ENCODE data around the gene CTTNBP2NL. TPM values are rescaled to one million over a fixed set of nuclear protein-coding genes. Genes with fewer than 3 reads are reported as not detected.
A peak's percentile ranks its signal among the peaks of the same experiment; 100 is the strongest.

The CTTNBP2NL gene, protein sequence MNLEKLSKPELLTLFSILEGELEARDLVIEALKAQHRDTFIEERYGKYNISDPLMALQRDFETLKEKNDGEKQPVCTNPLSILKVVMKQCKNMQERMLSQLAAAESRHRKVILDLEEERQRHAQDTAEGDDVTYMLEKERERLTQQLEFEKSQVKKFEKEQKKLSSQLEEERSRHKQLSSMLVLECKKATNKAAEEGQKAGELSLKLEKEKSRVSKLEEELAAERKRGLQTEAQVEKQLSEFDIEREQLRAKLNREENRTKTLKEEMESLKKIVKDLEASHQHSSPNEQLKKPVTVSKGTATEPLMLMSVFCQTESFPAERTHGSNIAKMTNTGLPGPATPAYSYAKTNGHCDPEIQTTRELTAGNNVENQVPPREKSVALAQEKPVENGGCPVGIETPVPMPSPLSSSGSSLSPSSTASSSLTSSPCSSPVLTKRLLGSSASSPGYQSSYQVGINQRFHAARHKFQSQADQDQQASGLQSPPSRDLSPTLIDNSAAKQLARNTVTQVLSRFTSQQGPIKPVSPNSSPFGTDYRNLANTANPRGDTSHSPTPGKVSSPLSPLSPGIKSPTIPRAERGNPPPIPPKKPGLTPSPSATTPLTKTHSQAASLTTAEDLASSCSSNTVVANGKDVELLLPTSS
- total RNA-seq: 10 to 100 TPM; 36.3 to 48.6 TPM
- long read RNA-seq, donor 1, partial matches to known transcripts: 3 of 15 reads
- long read RNA-seq, donor 1, other reads (novel, unspliced or antisense): 12 of 15 reads
- long read RNA-seq, donor 2, full-length matches to known transcripts: 4 of 12 reads
- long read RNA-seq, donor 2, partial matches to known transcripts: 2 of 12 reads
- long read RNA-seq, donor 2, other reads (novel, unspliced or antisense): 6 of 12 reads

DNA sequence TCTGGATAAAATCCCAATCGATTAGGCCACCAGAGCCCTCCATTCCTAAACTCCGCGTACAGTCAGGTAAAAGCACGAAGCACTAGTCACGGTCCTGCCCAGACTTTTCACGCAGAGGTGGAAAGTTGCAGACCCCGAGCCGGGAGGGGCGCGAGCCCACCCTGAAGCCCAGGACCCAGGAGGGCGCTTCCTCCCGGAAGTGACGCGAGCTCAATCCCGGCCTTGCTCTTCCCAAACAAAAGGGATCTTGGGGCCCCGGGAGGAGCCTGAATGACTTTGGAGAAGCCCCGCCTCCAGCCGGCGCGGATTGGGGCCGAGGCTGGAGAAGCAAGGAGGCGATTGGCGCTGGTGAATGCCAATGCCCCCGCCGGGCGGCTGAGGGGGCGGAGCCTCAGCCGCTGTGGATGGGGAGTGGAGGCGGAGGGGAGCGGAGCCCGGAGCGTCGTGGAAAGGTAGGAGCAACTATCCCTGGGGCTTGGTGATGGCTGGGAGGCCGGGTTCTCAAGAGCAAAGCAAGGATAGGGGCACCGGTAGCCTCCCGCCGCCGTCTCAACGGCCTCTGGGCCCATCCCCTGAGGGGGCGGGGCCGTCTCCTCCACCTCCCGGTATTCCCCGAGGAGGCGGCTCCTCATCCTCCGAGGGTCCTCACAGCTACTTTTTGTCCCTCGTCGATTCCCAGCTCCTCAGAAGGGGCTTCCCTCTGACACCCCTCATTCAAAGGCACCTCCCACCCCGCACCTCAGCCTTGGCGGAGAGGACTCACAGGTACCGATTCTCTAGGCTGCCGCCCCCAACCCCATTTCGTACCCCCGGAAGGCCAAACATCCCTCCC, at the start of gene CTTNBP2NL:
Gene CTTNBP2NL, plus strand, starts transcription at position 394 of the 832 bp plus-strand sequence. CDS start 19,952 bp downstream, outside the sequence.
- peak; percentile 98 for DNase-seq (ENCODE audit: low spot score)
- intact Hi-C loops (cut with DNase I): loop anchor here in 1 of 2 donors (10.0 kb wide), 1 partner anchor 309 kb away; the partner anchor contains the start of gene RHOC

DNA sequence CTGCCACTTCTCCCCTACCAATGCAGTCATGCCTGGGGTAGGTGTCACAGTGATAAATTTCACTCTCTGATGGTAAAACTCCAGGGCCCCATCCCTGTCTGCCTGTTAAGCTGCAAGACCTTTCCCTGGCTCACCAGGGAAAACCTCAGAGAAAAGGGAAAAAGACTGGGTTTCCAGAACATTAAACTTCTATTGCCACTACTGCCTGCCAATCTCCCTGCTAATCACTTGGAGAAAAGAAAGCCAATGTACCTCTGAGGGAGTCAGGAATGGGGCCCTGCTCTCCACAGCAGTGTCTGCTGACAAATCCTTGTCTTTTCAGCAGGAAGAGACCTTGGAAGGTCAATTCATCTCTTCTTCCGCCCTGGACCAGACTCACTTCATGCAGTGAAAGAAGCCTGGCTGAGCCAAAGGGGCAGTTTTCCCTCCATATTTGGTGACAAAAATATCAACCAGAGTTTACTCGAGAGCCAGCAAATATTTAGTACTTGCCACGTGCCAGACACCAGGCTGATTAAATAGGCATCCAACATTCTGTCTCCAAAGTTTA, 49.1 kb upstream of the CTTNBP2NL start:
- no peak for DNase-seq (ENCODE audit: low spot score)
- intact Hi-C loops (cut with DNase I): no loop called here

DNA sequence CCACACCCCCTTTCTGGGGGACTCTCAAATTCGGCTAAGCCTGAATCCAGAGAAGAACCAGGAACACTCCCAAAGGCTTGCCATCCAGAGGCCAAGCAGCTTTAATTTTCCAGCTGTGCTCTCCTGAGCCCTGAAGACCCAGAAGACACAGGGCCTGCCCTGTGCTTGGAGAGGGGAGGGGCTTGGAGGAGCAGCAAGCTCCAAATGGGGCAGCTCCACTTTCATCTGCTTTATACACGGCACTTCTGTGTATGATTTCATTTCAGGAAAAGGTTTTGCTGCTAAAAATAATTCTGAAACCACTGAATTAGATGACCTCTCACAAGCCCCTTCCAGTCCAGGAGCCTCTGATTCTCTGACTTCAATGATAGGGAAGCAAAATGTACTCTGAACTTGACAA, 39.2 kb upstream of the CTTNBP2NL start:
- DNase-seq (ENCODE audit: low spot score): no peak
- intact Hi-C loops (cut with DNase I): no loop called here

DNA sequence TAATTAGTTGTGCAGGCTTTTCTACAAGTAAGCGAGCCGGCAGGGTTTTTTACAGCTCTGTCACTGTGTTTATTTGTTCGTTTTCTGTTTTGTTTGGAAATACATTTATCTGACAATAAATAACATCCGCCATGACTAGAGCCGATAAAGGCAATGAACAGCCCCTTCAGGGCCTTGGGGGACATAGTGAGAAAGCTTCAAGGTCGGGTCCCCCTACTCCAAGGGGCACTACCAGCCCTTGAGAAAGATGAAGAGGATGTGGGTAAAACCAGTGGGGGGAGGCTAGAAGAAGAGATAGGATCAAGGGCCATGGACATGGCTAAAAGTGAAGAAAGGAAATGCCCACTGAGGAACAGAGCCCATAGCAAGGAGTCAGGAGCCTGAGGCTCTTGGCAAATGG, 38.5 kb upstream of the CTTNBP2NL start:
- intact Hi-C loops (cut with DNase I): no loop called here
- DNase-seq (ENCODE audit: low spot score): no peak

DNA sequence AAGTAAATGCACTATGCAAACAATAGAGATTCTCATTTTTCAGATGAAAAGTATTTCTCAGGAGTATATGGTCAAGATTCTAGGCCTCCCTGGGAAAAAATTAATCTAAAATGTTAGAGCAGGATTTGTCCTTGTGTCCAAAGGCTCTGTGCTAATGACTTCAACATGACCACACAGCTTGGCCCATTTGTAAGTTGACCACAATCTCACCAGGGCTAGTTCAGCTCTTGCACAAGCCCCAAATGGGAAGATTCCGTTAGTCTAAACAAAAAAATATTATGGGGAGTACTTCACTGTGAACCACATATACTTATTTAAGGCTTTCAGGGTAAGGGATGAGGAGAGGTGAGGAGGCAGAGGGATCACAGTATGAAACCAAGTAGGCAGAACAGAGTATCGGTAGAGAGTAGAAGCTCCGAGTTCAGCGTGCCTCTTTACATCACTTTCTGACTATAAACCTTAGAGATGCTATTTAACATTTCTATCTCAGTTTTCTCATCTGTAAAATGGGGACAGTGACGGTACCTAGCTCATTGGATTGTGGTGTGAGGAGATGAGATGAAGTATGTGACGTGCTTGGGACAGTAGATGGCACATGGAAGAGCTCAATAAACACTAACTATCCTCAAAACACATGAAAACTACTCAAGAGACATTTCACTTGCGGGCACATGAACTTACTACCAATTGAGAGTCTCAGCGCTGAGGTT, 37.8 kb upstream of the CTTNBP2NL start:
- no peak for DNase-seq (ENCODE audit: low spot score)
- intact Hi-C loops (cut with DNase I): no loop called here

DNA sequence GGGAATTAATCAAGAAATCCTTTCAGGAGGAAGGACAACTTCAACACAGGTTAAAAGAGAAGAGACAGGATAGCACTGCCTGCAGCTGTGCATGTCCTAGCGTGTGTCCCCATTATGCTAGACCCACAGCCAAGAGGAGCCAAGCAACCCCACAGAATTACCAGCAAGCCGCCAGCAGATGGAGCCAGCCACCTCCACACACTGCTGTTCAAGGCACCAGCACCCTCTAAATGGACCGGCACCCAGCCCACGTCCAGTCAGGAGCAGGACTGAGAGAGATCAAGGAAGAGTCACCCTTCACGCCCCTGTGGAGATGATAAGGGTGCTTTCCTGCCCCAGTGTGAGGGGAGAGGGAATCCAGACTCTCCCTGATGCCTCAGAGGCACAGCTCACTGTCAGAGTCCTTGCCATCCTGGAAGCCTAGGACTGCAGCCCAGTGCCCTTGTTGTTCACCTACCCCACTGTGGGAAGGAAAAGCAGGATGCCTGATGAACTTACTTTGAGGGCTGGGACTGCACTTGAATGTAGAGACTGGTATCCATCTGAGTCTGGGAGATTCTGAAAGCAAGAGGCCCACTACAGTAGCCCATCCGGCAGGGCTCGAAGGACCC, 37.1 kb upstream of the CTTNBP2NL start:
- peak; percentile 95 for DNase-seq (ENCODE audit: low spot score)
- intact Hi-C loops (cut with DNase I): no loop called here

DNA sequence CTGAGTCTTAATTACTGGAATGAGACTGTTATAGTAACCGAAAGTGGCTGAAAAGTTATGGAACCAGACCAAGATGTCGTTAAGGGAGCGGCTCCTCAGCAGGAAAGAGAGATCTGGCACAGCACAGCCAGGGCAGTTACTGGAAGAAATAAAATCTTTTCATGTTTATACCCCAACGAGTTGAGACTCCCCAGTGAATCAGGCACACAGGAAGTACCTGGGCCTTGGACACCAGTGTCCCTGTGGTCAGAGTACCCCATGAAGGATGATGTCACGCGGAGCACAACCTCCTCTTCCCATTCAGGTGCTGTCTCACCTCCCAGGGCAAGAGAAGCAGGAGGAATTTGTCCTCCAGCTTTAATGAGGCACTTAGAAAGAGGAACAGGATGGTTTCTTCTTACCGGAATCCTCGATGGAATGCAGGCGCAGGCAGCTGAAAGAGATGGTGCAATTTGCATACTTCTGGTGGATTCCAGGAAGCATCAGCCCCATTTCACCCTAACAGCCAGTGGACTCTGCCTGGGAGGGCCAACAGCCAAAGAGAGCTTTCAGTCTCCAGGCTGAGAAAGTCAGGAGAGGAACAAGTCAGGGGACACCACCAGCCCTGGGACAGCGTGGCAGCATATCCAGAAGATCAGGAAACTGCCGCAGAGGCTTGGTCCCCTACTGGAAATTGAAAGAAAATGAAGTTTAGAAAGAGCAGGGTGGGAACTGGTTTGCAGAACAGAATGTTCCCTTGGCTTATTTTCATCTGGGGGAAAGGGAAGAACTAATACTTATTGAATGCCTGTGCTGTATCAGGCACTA, 35.9 kb upstream of the CTTNBP2NL start:
- intact Hi-C loops (cut with DNase I): no loop called here

DNA sequence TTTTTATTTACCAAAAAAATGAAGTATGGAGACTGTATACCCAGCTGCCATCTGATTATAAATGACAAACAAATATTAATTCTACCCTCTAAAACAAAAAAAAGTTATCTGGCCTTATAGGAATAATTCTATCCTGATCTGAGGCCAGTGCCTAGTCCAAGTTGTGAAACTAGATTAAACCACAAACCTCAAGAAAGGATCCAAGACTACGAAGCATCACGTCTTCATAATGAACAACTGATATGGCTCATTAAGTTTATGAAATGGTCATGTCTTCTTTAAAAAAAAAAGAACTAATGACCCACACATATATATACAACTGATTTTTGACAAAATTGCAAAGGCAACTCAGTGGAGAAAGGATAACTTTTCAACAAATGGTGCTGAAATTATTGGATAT, 32.4 kb upstream of the CTTNBP2NL start:
- DNase-seq (ENCODE audit: low spot score): no peak
- intact Hi-C loops (cut with DNase I): no loop called here

More for the DNA sequence above, 35.9 kb upstream of the CTTNBP2NL start:
- DNase-seq (ENCODE audit: low spot score): peak; percentile 92

DNA sequence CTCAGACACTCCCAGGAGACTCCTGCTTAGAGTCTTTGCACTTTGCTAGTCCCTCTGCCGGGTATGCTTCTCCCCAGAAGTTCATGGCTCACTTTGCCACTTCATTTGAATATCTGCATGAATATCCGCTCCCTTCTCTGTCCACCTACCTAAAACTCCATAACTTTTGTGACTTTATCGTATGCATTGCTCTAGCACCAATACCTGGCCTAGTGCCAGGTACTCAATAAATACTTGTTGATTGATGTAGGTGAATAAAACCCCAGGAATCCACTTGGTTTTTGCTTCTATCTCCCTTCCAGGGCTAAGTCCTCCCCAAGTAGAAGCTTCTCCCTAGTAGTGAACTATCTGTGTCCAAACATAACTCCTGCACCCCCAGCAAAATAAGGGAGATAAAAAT, 27.8 kb upstream of the CTTNBP2NL start:
- intact Hi-C loops (cut with DNase I): no loop called here
- DNase-seq (ENCODE audit: low spot score): no peak

DNA sequence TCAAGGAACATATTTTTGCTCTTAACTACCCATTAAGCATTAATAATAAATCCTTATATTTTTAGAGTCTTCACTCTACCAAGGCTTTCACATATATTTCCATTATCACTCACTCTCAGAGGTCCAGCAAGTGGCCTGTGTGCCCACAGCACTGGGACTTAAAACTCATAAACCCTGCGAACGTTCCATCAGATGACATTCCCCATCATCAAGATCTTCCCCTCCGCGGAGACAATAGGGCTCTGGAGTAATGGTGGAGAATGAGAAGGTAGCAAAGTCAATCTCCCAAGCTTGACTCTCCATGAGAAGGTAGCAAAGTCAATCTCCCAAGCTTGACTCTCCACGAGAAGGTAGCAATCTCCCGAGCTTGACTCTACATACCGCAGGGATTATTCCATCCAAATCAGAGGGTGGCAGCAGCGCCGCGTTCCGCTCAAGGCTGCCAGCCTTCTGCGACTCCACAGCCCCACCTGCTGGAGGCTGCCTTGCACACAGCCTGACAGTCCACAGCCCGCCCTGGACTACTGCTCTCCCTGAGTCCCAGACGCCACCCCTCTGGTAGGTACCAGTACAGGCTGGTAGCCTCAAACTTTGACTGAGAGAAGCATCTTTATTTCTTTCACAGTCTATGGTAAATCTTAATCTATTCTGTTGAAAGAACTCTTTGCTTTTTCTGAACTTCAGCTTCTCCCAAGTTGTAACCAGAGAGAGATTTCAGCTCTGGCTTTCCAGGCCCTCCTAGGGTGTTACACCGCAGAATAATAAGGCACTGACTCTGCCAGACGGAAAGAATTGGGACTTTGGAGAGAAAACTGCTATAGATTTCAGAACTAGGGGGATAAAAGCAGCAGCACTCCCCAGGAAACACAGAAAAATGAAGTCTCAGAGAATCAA, 26.4 kb upstream of the CTTNBP2NL start:
- intact Hi-C loops (cut with DNase I): no loop called here
- peak; percentile 96 for DNase-seq (ENCODE audit: low spot score)

DNA sequence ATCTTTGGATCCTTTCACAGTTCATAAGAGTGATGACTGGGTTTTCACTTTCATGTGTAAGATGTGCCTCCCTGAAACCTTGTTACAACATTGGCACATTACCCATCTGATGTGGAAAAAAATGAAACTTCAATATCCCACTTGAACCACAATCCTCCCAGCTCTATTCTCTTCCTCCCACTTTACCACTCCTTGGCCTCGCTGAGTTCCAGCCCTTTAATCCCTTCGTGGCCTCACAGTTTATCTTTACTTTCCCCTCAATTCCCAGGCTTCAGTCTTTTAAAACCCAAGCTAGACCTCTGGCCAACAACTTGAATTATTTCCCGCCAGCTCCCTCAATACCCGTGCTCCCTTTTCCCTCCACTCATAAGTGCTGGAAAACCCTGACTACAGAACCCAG, 25.0 kb upstream of the CTTNBP2NL start:
- intact Hi-C loops (cut with DNase I): no loop called here
- DNase-seq (ENCODE audit: low spot score): no peak

DNA sequence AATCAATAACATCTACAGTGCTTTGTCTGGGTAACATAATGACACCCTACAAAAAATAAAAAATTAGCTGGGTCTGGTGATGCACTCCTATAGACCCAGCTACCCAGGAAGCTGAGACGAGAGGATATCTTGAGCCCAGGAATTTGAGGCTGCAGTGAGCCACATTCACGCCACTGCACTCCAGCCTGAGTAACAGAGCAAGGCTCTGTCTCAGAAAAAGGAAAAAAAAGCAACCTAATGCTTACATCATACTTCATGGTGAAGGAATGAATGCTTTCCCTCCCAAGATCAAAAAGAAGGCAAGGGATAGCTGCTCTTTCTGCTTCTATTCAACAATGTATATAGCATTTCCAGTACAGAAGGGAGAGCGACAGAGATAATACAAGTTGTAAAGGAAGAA, 24.2 kb upstream of the CTTNBP2NL start:
- intact Hi-C loops (cut with DNase I): no loop called here
- DNase-seq (ENCODE audit: low spot score): no peak

DNA sequence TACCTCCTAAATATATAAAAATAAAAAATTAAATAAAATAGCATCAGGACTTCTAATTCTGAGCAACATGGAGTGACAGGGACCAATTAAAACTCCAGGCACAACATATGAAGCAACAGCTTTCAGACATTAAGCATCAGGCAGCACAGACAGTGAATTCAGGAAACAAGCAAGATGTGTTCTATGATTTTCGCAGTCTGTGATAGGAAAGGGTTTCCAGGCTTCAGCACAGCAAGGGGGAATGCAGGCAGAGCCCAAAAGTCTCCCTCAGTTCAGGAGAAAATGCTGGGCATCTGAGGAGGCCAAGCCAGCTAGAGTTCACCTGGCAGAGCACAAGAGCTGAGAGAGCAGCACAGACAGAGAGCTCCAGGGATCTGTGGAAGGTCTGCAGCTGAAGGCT, 22.2 kb upstream of the CTTNBP2NL start:
- intact Hi-C loops (cut with DNase I): no loop called here
- no peak for DNase-seq (ENCODE audit: low spot score)

DNA sequence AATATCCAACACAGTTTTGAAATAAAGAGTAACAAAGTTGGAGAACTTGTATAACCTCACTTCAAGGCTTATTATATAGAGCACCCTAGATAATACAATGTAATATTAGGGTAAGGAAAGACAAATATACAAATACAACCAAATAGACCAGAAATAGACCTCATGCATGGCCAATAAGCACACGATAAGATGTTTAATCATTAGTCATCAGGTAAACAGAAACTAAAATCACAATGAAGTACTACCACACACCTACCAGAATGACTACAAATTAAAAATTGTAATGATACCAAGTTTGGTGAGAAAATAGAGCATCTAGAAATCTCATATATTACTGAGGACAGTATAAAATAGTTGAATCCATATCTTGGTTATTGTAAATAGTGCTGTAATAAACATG, 20.3 kb upstream of the CTTNBP2NL start:
- intact Hi-C loops (cut with DNase I): no loop called here
- no peak for DNase-seq (ENCODE audit: low spot score)

DNA sequence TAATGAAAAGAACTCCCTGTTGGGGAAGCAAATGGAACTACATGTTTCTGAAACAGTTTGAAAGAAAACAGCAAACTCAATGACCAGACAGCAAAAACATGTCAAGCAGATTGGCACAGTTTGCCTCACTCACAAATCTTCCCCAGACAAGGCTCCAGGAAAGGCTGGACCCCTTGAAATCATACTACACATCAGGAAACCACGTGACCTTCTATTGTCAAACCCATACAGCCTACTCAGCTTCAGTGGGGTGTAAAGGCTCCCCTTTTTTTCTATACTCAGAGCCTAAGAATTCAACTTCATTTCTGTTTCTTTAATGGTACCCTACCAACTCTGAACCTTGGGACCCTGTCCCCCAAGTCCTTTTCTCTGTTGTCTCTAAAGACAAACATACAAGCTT, 15.7 kb upstream of the CTTNBP2NL start:
- no peak for DNase-seq (ENCODE audit: low spot score)
- intact Hi-C loops (cut with DNase I): loop anchor here in 1 of 2 donors (10.0 kb wide), 1 partner anchor 234 kb away; the partner anchor contains the start of genes CAPZA1 and ST7L

Measured in posterior vena cava (tissue), 2 donors.